ENCODE measurements around the gene RAB3C. TPM values are rescaled to one million over a fixed set of nuclear protein-coding genes. Genes with fewer than 3 reads are reported as not detected.
A peak's percentile ranks its signal among the peaks of the same experiment; 100 is the strongest.

RAB3C gene
- total RNA-seq, 4 donors from 2014 or later = 1.1 to 2.7 (median 1.2) TPM; not detected in 1

- Histone ChIP-seq H3K27ac (no peak overlapping the region), H3K27me3 (no peaks in the 10 kb centered on the region), H3K4me1 (no peaks in the 10 kb centered on the region), H3K4me3 (no peak overlapping the region), H3K9me3 (no peaks in the 10 kb centered on the region), H3K36me3 (no peaks in the 10 kb centered on the region)
- TF ChIP-seq CTCF (IDR thresholded peaks at IDR 0.05) (no peak), POLR2A (IDR thresholded peaks at IDR 0.05) (no peak)
- no peak for DNase-seq
Measured at GRCh38 chr5:58752104-58752503, 169.2 kb downstream of the RAB3C start.

- DNase-seq = no peak
- Histone ChIP-seq H3K4me3 (no peak overlapping the region), H3K36me3 (no peaks in the 10 kb centered on the region), H3K9me3 (no peaks in the 10 kb centered on the region), H3K27ac (no peak overlapping the region), H3K4me1 (no peaks in the 10 kb centered on the region), H3K27me3 (no peaks in the 10 kb centered on the region)
- TF ChIP-seq POLR2A (IDR thresholded peaks at IDR 0.05) (no peak), CTCF (IDR thresholded peaks at IDR 0.05) (no peak)
Measured at GRCh38 chr5:58753446-58753845, 170.6 kb downstream of the RAB3C start.

GRCh38 chr5:58754250-58754649 is 171.4 kb downstream of the RAB3C start:
- TF ChIP-seq POLR2A (IDR thresholded peaks at IDR 0.05) (no peak), CTCF (IDR thresholded peaks at IDR 0.05) (no peak)
- Histone ChIP-seq H3K27ac (no peak overlapping the region), H3K9me3 (no peaks in the 10 kb centered on the region), H3K4me3 (no peak overlapping the region), H3K36me3 (no peaks in the 10 kb centered on the region), H3K4me1 (no peaks in the 10 kb centered on the region), H3K27me3 (no peaks in the 10 kb centered on the region)
- DNase-seq = no peak

- Histone ChIP-seq H3K9me3 (no peaks in the 10 kb centered on the region), H3K27ac (no peak overlapping the region), H3K4me1 (peaks cover 0 to 8% (median 0%) of the 10 kb centered on the region in 4 donors), H3K27me3 (no peaks in the 10 kb centered on the region), H3K36me3 (no peaks in the 10 kb centered on the region), H3K4me3 (no peak overlapping the region)
- TF ChIP-seq POLR2A (IDR thresholded peaks at IDR 0.05) = no peak
- no peak for TF ChIP-seq CTCF (IDR thresholded peaks at IDR 0.05)
- DNase-seq = no peak
Measured at GRCh38 chr5:58755397-58755796, 172.5 kb downstream of the RAB3C start.

GRCh38 chr5:58759745-58760144 is 176.9 kb downstream of the RAB3C start:
- H3K36me3 ChIP-seq = no peaks in the 10 kb centered on the region
- TF ChIP-seq POLR2A (IDR thresholded peaks at IDR 0.05) (no peak), CTCF (IDR thresholded peaks at IDR 0.05) (no peak)
- no peaks in the 10 kb centered on the region for H3K27me3 ChIP-seq
- peak overlapping the region in 3 of 4 donors; percentile 7 to 36 (median 22) for H3K4me3 ChIP-seq
- DNase-seq = no peak
- H3K4me1 ChIP-seq = peaks cover 0 to 8% (median 0%) of the 10 kb centered on the region in 4 donors
- H3K9me3 ChIP-seq = no peaks in the 10 kb centered on the region
- peak overlapping the region in 2 of 4 donors; percentile 27 to 34 for H3K27ac ChIP-seq

- Histone ChIP-seq H3K4me1 (peaks cover 0 to 8% (median 0%) of the 10 kb centered on the region in 4 donors), H3K27me3 (no peaks in the 10 kb centered on the region), H3K9me3 (no peaks in the 10 kb centered on the region), H3K4me3 (peak overlapping the region in 2 of 4 donors; percentile 22 to 36), H3K36me3 (no peaks in the 10 kb centered on the region), H3K27ac (no peak overlapping the region)
- TF ChIP-seq POLR2A (IDR thresholded peaks at IDR 0.05) (no peak), CTCF (IDR thresholded peaks at IDR 0.05) (no peak)
- no peak for DNase-seq
Measured at GRCh38 chr5:58760222-58760621, 177.3 kb downstream of the RAB3C start.

Measured in Peyer's patch (tissue), 4 donors.